K562 (cell line): ENCODE results near the gene DVL3. TPM values are rescaled to one million over a fixed set of nuclear protein-coding genes. Genes with fewer than 3 reads are reported as not detected.

Experiments
- CEBPZ ChIP-seq: fragments of 150-350 bp; IDR thresholded peaks from 2 replicates; pipeline ENCODE4 v1.6.1; 2014; ENCODE audit warnings: low read depth, mild to moderate bottlenecking, low read length, borderline replicate concordance
- FOXK1 ChIP-seq: sonication (generic); formaldehyde crosslinking; IDR thresholded peaks from 2 replicates; pipeline ENCODE4 v1.8.0; 2022; ENCODE audit warnings: missing genetic modification reagents, mild to moderate bottlenecking, borderline replicate concordance
- HMGXB4 ChIP-seq: sonication (generic); formaldehyde crosslinking; IDR thresholded peaks from 2 replicates; pipeline ENCODE4 v1.8.1; 2023; ENCODE audit warnings: mild to moderate bottlenecking, missing genetic modification reagents
- KAT7 ChIP-seq: sonication (generic); formaldehyde crosslinking; IDR thresholded peaks from 2 replicates; pipeline ENCODE4 v1.8.0; 2022; ENCODE audit warnings: missing genetic modification reagents, mild to moderate bottlenecking, borderline replicate concordance
- MXD1 ChIP-seq: fragments of 250-450 bp; sonication (Bioruptor Pico); IDR thresholded peaks from 2 replicates; pipeline ENCODE4 v1.8.0; 2021; ENCODE audit warnings: borderline replicate concordance, mild to moderate bottlenecking, moderate library complexity; ENCODE audit not compliant: poor library complexity, severe bottlenecking
- POLR2AphosphoS5 ChIP-seq: IDR thresholded peaks from 2 replicates; pipeline ENCODE4 v1.6.1; 2011; ENCODE audit warnings: mild to moderate bottlenecking, low read depth, low read length, moderate library complexity; ENCODE audit not compliant: control insufficient read depth, insufficient read depth
- PTBP1 ChIP-seq: fragments of 200-400 bp; formaldehyde crosslinking; IDR thresholded peaks from 2 replicates; pipeline ENCODE4 v1.6.1; 2017; ENCODE audit warnings: low read depth, low read length
- SIN3A ChIP-seq, 2 experiments: fragments of 150-350 bp in 1 of 2; IDR thresholded peaks; 2 replicates each; pipeline ENCODE4 v1.6.1; 2011 to 2016; ENCODE audit warnings: borderline replicate concordance in 2 of 2, low read depth in 2 of 2, low read length in 2 of 2, mild to moderate bottlenecking in 2 of 2, moderate library complexity in 2 of 2; ENCODE audit not compliant: control insufficient read depth in 1 of 2
- THRA ChIP-seq: fragments of 450-650 bp; IDR thresholded peaks from 2 replicates; pipeline ENCODE4 v1.6.1; 2017; ENCODE audit warnings: mild to moderate bottlenecking, moderate library complexity
- ZNF274 ChIP-seq: IDR thresholded peaks from 2 replicates; pipeline ENCODE4 v1.6.1; 2011; ENCODE audit warnings: low read depth, mild to moderate bottlenecking, low read length, moderate library complexity, borderline replicate concordance
- ZNF41 ChIP-seq: fragments of 250-450 bp; sonication (Bioruptor Pico); conservative IDR thresholded peaks from 2 replicates; pipeline ENCODE4 v1.4.0; 2020; ENCODE audit warnings: mild to moderate bottlenecking
- ZNF785 ChIP-seq: fragments of 250-450 bp; sonication (Bioruptor Pico); IDR thresholded peaks from 2 replicates; pipeline ENCODE4 v1.4.0; 2020; ENCODE audit warnings: mild to moderate bottlenecking
- polyA plus RNA-seq, 8 experiments: library from polyadenylated mRNA; depleted of rRNA in 4 of 8; stranded (reverse) in 5 of 8; unstranded in 3 of 8; fragments of >200 nt; fragmentation: Nextera tagmentation in 2 of 8; fragmentation: Illumina TruSeq in 1 of 8; extraction: Ambion mirVana in 2 of 8; extraction: Trizol in 1 of 8; gene quantifications; 2 replicates each; pipeline versions ENCODE4 v1.2.1 to v1.2.3, GENCODE V29; 2011 to 2014; ENCODE audit warnings: inconsistent platforms in 1 of 8, missing spikeins in 1 of 8
- total RNA-seq, 7 experiments: library from RNA; depleted of rRNA in 6 of 7; stranded (reverse); fragments of >200 nt in 6 of 7; fragmentation: Illumina TruSeq in 2 of 7; extraction: Trizol in 2 of 7; gene quantifications; 2 replicates each; pipeline versions ENCODE4 v1.2.1 to v1.2.3, GENCODE V29; 2011 to 2021; ENCODE audit warnings: low replicate concordance in 1 of 7

The DVL3 gene
- total and polyA plus RNA-seq, 9 of the 15 experiments (the other 6 are each of a cell fraction or from before 2014, with no cell fraction given) = 3.1 to 57.9 (median 20.1) TPM

- TF ChIP-seq SIN3A (IDR thresholded peaks at IDR 0.05; ENCODE audit: borderline replicate concordance in 2 of 2, control insufficient read depth in 1 of 2, low read depth in 2 of 2, low read length in 2 of 2) (no peak), POLR2AphosphoS5 (no peak), ZNF785 (CRISPR knock-in tag) (no peak), HMGXB4 (CRISPR knock-in tag) (no peak), ZNF274 (no peak), CEBPZ (no peak), FOXK1 (CRISPR knock-in tag) (no peak), THRA (no peak), ZNF41 (no peak), MXD1 (CRISPR knock-in tag) (no peak), KAT7 (CRISPR knock-in tag) (no peak), PTBP1 (no peak)
These were observed 22.2 kb upstream of the DVL3 start (continued) for GRCh38 chr3:184132945-184133344.
